ENCODE data around the gene PMM2. TPM values are rescaled to one million over a fixed set of nuclear protein-coding genes. Genes with fewer than 3 reads are reported as not detected.

Gene PMM2
- total and polyA plus RNA-seq, 2 experiments from 2014 or later = 38.2 to 60.4 TPM

Other genes with a start within 250 kb of the PMM2 start
- gene TMEM114, start 207.3 kb upstream of the PMM2 start, total RNA-seq (2014; rRNA removed; shearing (Covaris generic)) = 0.52 TPM in 1 of 2 replicates, not detected in the other
- gene TMEM114, start 207.3 kb upstream of the PMM2 start, polyA plus RNA-seq (2016; fragmentation: Nextera tagmentation; extraction: Ambion mirVana) = 0.47 and 0.77 TPM in 2 replicates
- 44.6 and 51.8 TPM in 2 replicates for gene METTL22, start 176.1 kb upstream of the PMM2 start, total RNA-seq (2014; rRNA removed; shearing (Covaris generic))
- gene METTL22, start 176.1 kb upstream of the PMM2 start, polyA plus RNA-seq (2016; fragmentation: Nextera tagmentation; extraction: Ambion mirVana) = 44.8 and 51.4 TPM in 2 replicates
- 3.8 and 8.8 TPM in 2 replicates for gene ABAT, start 123.2 kb upstream of the PMM2 start, total RNA-seq (2014; rRNA removed; shearing (Covaris generic))
- 4.4 TPM in 2 replicates for gene ABAT, start 123.2 kb upstream of the PMM2 start, polyA plus RNA-seq (2016; fragmentation: Nextera tagmentation; extraction: Ambion mirVana)
- 8.3 and 11.2 TPM in 2 replicates for gene TMEM186, start 200 bp upstream of the PMM2 start, total RNA-seq (2014; rRNA removed; shearing (Covaris generic))
- gene TMEM186, start 200 bp upstream of the PMM2 start, polyA plus RNA-seq (2016; fragmentation: Nextera tagmentation; extraction: Ambion mirVana) = 11.7 and 14.8 TPM in 2 replicates
- 286 and 301 TPM in 2 replicates for gene CARHSP1, start 71.2 kb downstream of the PMM2 start, total RNA-seq (2014; rRNA removed; shearing (Covaris generic))
- 324 and 339 TPM in 2 replicates for gene CARHSP1, start 71.2 kb downstream of the PMM2 start, polyA plus RNA-seq (2016; fragmentation: Nextera tagmentation; extraction: Ambion mirVana)
- not detected in 2 replicates for gene LITAFD, start 84.5 kb downstream of the PMM2 start, total RNA-seq (2014; rRNA removed; shearing (Covaris generic))
- not detected in 2 replicates for gene LITAFD, start 84.5 kb downstream of the PMM2 start, polyA plus RNA-seq (2016; fragmentation: Nextera tagmentation; extraction: Ambion mirVana)
- gene USP7, start 166.1 kb downstream of the PMM2 start, total RNA-seq (2014; rRNA removed; shearing (Covaris generic)) = 130 and 169 TPM in 2 replicates
- gene USP7, start 166.1 kb downstream of the PMM2 start, polyA plus RNA-seq (2016; fragmentation: Nextera tagmentation; extraction: Ambion mirVana) = 39.9 and 42.3 TPM in 2 replicates